DND-41 (cell line): Measurements from ENCODE around the gene EHHADH.

Experiments used
- CTCF ChIP-seq: IDR thresholded peaks from 2 replicates; pipeline ENCODE4 v1.5.1; 2012; ENCODE audit warnings: borderline replicate concordance, low read length, moderate library complexity, mild to moderate bottlenecking; ENCODE audit not compliant: poor library complexity, severe bottlenecking; ENCODE audit errors: extremely low read depth
- EZH2 ChIP-seq: IDR thresholded peaks from 3 replicates; pipeline ENCODE4 v1.6.1; 2012; ENCODE audit warnings: borderline replicate concordance, low read depth, mild to moderate bottlenecking, moderate library complexity, low read length, inconsistent platforms; ENCODE audit not compliant: severe bottlenecking

GRCh38 chr3:185279587-185280138 lies 25.8 kb upstream of the EHHADH start:
- TF ChIP-seq CTCF (no peak), EZH2 (no peak)
